GM13976 (cell line): Measurements from ENCODE around the gene RAB40B.
"Not testable (repeated sequence)": the region's sequence is repeated elsewhere in the genome, so short reads cannot be mapped to it uniquely, and the experiment has no call there.

Source experiments
- DNase-seq: peaks from one replicate; pipeline ENCODE4 v3.0.0; 2012; ENCODE audit warnings: low spot score
- CTCF ChIP-seq: IDR thresholded peaks from 2 replicates; pipeline ENCODE4 v1.5.1; 2012; ENCODE audit warnings: borderline replicate concordance, mild to moderate bottlenecking; ENCODE audit not compliant: insufficient read depth; ENCODE audit errors: extremely low read depth, missing control alignments, control extremely low read depth
- in situ Hi-C: fragments of 300-500 bp; cut with MboI; formaldehyde crosslinking; loops from one replicate; pipeline ENCODE4 v1.12.0; 2022; ENCODE audit warnings: low sequenced_read_pairs, mixed read lengths, inconsistent platforms; ENCODE audit not compliant: unreplicated experiment

The RAB40B gene

GRCh38 chr17:82657926-82658325 is 40.6 kb downstream of the RAB40B start:
- no peak for DNase-seq
- in situ Hi-C loops: loop anchor here (25.0 kb wide), 1 partner anchor 104 kb away; the partner anchor contains the start of gene TBCD
- TF ChIP-seq CTCF: no peak

GRCh38 chr17:82656266-82656665 is 42.2 kb downstream of the RAB40B start:
- DNase-seq: no peak
- TF ChIP-seq CTCF: no peak
- in situ Hi-C loops: loop anchor here (25.0 kb wide), 1 partner anchor 106 kb away; the partner anchor contains the start of gene TBCD

- no peak for TF ChIP-seq CTCF
- DNase-seq: no peak
- in situ Hi-C loops: loop anchor here (25.0 kb wide), 1 partner anchor 107 kb away; the partner anchor contains the start of gene TBCD
Observed at GRCh38 chr17:82655523-82655922, 43.0 kb downstream of the RAB40B start.

GRCh38 chr17:82655038-82655479 is 43.4 kb downstream of the RAB40B start:
- no peak for TF ChIP-seq CTCF
- DNase-seq: no peak
- in situ Hi-C loops: loop anchor here (25.0 kb wide), 1 partner anchor 107 kb away; the partner anchor contains the start of gene TBCD

- in situ Hi-C loops: loop anchor here (25.0 kb wide), 1 partner anchor 108 kb away; the partner anchor contains the start of gene TBCD
- not testable (repeated sequence) for DNase-seq
Observed at GRCh38 chr17:82654611-82655010, 43.9 kb downstream of the RAB40B start.

- TF ChIP-seq CTCF: no peak
- in situ Hi-C loops: loop anchor here (25.0 kb wide), 1 partner anchor 108 kb away; the partner anchor contains the start of gene TBCD
- DNase-seq: no peak
Observed at GRCh38 chr17:82653651-82654528, 44.6 kb downstream of the RAB40B start.

GRCh38 chr17:82650723-82651122 is 47.8 kb downstream of the RAB40B start:
- no peak for TF ChIP-seq CTCF
- in situ Hi-C loops: loop anchor here (25.0 kb wide), 1 partner anchor 112 kb away; the partner anchor contains the start of gene TBCD
- DNase-seq: no peak
